GM19099 (cell line): ENCODE results near the gene ELF2.

ENCODE experiments used
- POLR2A ChIP-seq: IDR thresholded peaks from 3 replicates; pipeline ENCODE4 v1.6.1; 2011; ENCODE audit warnings: low read depth; ENCODE audit not compliant: insufficient read length; ENCODE audit errors: extremely low read depth

The ELF2 gene

DNA sequence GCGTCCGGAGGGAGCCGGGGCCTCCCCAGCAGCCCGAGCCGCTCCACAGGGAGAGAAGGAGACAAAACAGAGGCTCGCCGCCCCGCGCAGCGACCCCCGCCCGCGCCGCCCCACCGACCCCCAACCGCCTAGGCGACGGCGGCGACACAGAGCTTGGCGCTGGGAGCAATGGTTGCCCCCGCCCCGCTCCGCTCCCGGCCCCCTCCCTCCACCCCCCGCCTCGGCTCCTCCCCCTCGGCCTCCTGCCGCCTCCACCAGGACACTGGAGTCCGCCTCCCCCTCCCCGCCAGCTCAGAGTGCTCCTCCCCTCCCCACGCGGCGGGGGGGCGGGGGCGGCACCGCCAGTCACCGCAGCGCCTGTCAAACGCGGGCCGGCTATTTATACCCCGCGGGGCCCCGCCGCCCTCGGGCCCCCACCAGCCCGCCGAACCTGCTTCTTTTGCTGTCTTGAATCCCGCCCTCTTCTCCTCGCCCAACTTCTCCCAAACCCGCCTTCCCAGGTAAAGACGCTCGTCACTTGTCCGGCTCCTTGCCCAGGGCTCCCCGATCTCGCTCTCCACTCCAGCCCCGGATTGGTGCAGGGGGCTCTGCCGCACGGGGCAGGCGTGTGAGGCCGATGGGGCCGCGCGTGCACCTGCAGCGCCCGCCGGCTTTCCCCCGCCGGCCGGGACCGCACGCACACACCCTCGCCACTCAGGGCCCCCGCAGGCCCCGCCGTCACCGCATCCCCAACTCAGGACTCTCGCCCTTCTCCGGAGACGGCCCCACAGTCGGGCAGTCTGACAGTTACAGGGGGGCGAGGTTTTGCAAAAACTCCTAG, at the start of gene ELF2:
Gene ELF2, minus strand, starts transcription at position 170 of the 820 bp plus-strand sequence. CDS start 39,517 bp downstream, outside the sequence.
- TF ChIP-seq POLR2A, result no peak

DNA sequence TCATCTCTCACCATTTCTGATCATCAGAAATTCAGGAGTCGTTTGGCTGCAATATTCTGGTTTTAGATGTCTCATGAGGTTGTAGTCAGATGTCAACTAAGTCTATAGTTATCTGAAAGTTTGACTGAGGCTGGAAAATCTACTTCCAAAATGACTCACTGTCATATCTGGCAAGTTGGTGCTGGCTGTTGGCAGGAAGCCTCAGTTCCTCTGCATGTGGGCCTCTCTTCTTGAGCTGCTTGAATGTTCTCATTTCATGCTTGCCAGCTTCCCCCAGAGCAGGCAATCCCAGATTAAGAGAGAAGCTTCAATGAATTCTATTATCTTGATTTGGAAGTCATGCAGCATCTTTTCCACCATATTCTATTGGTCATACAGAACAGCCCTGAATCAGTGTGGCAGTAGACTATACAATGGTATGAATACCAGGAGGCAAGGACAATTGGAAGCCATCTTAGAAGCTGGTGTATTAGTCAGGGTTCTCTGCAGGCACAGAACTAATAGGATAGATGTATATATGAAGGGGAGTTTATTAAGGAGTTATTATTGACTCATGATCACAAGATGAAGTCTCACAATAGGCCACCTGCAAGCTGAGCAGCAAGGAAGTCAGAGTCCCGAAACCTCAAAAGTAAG, 46.8 kb upstream of the ELF2 start:
- no peak for TF ChIP-seq POLR2A

DNA sequence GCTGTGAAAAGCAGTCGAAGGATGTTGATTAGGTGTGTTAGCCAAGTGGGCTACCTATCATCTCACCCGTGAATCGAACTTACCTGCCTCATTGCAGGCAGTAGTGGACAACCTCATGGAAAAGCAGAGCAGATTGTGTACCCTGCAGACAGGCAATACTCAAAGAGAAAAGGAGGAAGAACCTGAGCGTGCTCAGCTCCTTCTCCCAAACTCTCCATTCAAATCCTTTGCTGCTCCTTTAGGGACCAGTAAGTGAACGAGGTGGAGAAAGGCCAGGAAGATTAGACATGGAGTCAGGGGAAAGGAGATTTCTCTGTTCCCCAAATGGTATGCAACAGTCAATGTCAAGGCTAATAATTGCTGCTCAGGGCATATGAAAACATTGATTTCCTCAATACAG, 45.2 kb upstream of the ELF2 start:
- TF ChIP-seq POLR2A, result no peak

DNA sequence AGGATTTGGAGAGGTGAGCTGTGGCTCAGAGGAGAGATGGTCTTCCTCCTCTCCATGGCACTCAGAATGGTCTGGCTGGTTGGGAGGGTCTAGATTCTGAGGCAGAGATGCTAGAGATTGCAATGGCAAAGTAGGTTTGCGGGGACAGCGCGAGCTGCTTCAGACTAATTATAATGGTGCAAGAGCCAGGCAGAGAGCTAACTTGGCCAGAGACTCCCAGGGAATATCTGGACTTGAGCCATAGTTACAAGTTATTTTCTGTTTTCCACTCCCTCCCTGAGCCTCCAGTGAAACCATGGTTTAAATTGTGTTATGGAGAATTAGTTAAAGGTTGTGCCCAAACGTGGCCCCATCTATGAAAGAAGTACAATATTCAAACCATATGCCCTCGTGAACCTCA, 44.7 kb upstream of the ELF2 start:
- no peak for TF ChIP-seq POLR2A

DNA sequence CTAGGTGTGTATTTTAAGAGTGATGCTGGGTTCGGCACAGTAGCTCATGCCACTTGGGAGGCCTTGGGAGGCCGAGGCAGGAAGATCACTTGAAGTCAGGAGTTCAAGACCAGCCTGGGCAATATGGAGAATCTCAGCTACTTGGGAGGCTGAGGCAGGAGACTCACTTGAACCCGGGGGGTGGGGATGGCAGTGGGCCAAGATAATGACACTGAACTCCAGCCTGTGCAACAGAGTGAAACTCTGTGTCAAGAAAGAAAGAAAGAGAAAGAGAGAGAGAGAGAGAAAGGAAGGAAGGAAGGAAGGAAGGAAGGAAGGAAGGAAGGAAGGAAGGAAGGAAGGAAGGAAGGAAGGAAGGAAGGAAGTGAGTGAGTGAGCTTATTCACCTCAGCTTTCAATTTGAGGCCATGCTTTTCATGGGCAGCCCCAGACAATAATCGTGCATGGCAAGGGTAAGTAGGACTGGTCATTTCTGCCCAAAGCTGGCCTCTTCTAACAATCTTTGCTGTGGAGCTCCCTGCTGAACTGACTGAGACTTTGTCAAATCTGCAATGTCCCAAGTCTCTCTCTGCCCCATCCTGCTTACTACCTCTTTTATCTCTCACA, 42.5 kb upstream of the ELF2 start:
- no peak for TF ChIP-seq POLR2A

DNA sequence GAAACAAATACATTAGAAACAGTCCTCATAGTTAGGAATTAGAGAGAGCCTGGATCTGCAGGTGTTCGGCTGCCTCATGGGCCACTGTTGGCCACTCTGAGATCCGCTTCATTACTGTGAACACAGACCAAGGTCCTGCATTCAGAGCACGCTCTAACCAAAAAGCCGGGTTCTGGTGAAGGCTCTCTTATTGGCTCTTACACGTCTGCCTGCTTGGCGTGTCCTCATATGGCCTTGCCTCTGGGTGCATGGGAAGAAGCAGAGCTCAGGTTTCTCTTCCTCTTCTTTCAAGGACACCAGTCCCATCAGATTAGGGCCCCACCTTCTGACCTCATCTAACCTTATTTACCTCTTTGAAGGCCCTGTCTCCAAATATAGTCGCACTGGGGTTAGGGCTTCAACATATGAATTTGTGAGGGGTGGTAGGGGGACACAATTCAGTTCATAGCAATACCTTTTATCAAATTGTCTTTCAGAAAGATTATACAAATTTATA, 37.1 kb upstream of the ELF2 start:
- TF ChIP-seq POLR2A, result peak; percentile 26

DNA sequence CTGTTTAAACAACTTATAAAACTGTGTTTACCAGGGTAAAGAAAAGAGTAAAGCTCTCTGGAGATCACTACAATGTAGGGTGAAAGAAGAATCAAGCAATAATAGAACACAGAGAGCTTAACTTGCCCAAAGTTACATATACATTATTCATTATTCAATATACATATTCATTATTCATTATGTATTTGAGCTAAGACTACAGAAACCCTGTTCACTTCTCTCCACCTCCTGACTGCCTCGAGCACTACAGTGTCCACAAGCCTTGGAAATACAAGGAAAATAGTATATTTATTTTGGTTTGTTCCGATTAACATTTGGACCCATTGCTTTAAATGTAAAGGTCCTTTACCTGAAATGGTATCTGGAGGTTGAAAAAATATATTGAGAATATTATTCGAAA, 35.9 kb upstream of the ELF2 start:
- TF ChIP-seq POLR2A, result no peak

DNA sequence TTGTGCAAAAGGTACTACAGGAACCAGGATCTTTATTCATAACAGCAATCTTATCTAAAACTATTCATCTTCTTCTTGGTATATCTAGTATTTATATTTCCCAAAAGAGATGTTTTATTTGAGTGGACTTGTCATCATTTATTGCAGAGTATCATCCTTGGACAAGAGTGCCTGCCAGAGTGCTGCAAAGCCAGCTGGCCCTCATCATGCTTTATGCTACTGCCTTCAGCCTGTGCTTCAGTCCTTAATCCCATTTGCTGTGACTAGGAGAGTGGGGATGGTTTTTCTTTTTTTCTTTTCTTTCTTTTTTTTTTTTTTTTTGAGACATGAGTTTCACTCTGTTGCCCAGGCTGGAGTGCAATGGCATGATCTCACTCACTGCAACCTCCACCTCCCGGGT, 33.5 kb upstream of the ELF2 start:
- TF ChIP-seq POLR2A, result no peak

DNA sequence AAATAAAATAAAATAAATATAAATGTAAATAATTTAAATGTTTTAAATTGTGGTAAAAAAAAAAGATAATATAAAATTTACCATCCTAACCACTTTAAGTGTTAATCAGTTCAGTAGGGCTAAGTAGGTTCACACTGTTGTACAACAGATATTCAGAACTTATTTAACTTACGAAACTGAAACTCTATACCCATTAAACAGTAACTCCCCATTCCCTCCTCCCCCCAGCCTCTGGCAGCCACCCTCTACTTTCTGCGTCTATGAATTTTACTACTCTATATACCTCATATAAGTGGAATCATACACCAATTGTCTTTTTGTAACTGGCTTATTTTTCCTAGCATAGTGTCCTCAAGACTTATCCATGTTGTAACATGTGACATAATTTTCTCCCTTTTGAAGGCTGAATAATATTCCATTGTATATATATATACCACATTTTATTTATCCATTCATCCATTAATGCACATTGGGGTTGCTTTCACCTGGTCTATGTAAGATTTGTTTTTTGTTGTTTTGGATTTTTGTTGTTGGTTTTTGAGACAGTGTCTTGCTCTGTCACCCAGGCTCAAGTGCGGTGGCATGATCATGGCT, 32.5 kb upstream of the ELF2 start:
- TF ChIP-seq POLR2A, result no peak

DNA sequence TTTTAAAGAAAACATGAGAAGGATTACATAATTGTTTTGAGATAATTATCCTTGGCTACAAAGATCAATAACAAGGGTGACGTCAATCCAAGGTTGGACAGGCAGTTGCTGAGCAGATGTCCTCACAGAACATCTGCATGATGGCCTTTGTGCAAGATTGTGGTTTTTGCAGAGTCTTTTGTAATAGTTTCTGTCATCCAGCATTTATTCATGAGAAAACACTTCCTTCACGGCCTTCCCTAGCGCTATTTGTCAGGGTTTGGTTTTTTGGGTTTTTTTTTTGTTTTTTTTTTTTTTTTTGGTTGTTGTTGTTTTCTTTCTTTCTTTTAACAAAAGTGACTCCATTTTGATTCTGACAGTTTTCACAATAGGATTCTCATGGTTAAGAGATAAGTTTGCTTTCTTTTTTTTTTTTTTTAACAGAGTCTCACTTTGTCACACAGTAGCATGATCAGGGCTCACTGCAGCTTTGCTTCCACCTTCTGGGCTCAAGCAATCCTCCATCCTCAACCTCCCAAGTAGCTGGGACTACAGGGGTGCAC, 31.5 kb upstream of the ELF2 start:
- no peak for TF ChIP-seq POLR2A

DNA sequence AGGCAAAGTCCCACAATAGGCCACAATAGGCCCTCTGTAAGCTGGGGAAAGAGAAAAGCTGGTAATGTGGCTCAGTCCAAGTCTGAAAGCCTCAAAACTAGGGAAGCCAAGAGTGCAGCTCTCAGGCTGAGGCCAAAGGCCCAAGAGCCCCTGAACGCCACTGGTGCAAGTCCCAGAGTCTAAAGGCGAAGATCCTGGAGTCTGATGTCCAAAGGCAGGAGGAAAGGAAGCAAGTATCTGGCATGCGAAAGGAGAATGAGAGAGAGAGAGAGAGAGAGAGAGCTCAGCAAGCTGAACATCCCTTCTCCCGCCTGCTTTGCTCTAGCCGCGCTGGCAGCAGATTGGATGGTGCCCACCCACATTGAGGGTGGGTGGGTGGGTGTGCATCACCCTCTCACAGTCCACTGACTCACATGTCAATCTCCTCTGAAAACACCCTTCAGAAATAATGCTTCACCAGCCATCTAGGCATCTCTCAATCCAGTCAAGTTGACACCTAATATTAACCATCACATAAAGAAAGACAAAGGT, 30.9 kb upstream of the ELF2 start:
- no peak for TF ChIP-seq POLR2A

DNA sequence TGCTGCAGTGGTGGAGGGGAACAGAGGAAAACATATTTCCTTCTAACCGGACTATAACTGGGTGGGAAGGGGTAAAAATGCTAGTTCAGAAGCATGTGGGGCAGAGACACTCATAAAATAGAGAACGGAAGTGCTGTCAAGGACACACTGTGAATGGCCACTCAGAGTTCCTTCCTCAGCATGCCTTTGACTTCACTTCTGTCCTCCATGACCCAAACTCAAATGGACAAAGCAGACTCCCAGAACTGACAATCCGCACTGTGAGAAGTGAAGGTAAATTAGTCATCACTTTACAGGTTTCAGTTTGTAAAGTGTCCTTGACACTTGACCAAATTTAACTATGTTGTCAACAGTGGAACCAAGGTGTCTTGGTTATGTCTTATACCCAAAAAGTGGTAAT, 30.2 kb upstream of the ELF2 start:
- no peak for TF ChIP-seq POLR2A

DNA sequence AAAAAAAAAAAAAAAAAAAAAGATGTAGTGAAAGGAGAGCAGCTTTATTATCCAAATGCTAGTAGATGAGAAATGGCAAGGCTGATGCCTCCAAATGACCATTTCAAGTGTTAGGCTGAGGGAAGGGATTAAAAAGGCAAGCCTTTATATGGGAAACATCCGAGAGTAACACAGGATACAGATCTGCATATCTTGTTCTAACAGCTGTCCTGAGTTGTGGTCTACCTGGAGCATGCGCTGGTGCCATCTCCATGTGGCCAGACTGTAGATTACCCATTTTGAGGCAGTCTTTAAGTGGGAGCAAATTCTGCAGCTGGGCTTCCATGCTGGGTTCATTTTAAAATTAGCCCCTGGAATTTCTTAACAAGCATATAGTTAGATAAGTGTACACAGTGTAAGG, 26.0 kb upstream of the ELF2 start:
- no peak for TF ChIP-seq POLR2A

DNA sequence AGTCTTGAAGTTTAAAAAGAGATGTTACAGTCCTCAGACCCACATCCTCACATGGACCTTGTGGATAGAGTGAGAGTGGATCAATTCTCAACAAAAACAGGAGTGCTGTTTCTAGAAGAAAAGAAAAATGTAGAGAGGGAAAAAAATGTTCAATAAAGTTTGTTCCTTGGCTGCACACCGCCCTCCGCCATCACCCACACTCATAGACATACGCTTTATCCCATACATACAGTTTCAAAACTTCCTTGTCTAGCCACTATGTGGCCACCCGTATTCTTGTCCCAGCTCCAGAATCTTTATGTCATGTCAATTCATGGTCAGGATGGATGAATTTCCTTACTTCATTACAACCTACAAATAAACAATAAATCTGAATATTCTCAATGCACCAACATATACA, 23.5 kb upstream of the ELF2 start:
- TF ChIP-seq POLR2A, result no peak

DNA sequence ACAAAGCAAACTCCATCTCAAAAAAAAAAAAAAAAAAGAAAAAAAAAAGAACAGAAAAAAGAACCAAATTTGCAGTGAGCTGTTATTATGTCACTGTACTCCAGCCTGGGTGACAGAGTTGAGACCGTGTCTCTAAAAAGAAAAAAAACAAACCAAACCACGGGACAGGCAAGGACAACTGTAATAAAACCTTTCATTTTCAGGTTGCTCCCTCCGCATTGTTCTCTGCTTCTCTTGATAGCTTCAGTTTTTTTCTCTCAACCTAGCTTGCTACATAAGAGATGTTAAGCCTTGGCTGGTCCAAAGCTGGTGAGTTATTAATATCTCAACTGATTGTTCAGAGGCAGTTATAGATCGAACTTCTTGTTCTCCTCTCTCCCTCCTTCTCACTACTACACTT, 23.1 kb upstream of the ELF2 start:
- TF ChIP-seq POLR2A, result no peak

DNA sequence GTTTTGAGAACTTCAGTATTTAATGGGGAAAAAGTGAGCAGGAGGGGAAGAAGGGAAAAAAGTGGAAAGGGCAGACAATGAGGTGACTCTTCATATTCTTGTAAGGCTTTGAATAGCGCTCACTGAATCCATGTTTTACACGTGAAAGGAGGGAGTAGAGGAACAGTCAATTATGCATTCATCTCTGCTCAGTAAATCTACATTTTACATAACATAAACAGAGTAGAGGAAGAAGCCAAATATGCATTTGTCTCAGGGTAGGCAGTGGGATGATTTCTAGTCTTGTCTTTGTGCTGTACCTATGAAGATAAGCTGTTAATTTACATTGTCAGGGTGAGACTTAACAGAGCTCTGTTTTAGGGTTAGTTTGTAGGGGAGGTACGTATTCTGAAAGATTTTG, 19.4 kb upstream of the ELF2 start:
- TF ChIP-seq POLR2A, result no peak

DNA sequence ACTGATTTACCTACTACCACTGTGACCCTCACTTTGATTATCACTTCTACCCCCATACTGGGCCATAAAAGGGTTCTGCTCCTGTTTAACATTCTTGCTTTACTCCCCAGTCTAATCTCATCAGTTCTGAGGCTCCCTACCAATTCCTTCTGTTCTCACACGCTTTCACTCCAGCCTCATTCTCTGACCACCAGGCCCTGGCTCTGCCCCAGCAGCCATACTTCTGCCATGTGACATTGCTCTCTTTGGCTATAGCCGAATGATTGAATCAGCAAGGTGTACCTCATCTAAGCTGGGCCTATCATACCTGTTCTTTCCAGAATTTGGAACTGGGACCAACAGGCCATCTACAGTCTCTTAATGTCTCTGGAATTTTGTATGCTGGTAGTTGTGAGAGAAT, 14.4 kb upstream of the ELF2 start:
- no peak for TF ChIP-seq POLR2A
